ENCODE data around the gene SSC5D.

DNA sequence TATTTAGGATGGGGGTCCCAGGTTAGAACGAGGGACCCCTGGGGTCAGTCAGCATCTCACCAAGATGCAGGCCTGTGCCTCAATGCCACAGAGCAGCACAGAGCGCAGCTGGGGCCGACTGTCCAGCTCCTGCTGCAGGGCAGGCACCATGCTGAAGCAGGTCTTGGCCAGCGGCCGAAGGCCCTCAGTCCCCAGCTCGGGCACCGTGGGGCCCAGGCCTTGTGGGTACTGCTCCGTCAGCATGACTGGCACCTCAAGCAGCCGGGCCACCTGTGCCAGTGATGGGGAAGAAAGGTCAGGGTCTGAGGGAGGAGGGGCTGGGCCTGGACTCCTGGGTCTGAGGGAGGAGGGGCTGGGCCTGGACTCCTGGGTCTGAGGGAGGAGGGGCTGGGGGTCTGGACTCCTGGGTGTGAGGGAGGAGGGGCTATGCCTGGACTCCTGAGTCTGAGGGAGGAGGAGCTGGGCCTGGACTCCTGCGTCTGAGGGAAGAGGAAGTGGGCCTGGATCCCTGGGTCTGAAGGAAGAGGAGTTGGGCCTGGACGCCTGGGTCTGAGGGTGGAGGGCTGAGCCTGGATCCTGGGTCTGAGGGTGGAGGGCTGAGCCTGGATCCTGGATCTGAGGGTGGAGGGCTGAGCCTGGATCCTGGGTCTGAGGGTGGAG lies 32.5 kb upstream of the SSC5D start:
- no peak for TF ChIP-seq EZH2 (IDR thresholded peaks at IDR 0.05; ENCODE audit: insufficient read depth, poor library complexity, severe bottlenecking)
- TF ChIP-seq EZH2phosphoT487 (IDR thresholded peaks at IDR 0.05; ENCODE audit: insufficient read depth, low read depth): no peak

Measured in GM23248 (cell line).